Measurements from ENCODE around the gene MACROH2A1. TPM values are rescaled to one million over a fixed set of nuclear protein-coding genes. Genes with fewer than 3 reads are reported as not detected.

The MACROH2A1 gene
- total and polyA plus RNA-seq, 2 experiments from 2014 or later = 64.9 to 81.6 TPM

- no peak overlapping the region for H3K4me2 ChIP-seq
- peaks cover 75% of the 10 kb centered on the region for H3K36me3 Mint-ChIP-seq (ENCODE audit: low read depth)
Observed at GRCh38 chr5:135382981-135383380, 16.1 kb downstream of the MACROH2A1 start.

More at GRCh38 chr5:135382981-135383380, 16.1 kb downstream of the MACROH2A1 start:
- Mint-ChIP-seq H3K4me1 (no peaks in the 10 kb centered on the region), H3K27me3 (ENCODE audit: insufficient read depth, low read depth, poor library complexity) (peaks cover 1% of the 10 kb centered on the region), H3K27ac (no peak overlapping the region), H3K9me3 (no peaks in the 10 kb centered on the region), H3K4me3 (no peak overlapping the region)
- Histone ChIP-seq H3K27me3 (ENCODE audit: insufficient read depth) (no peaks in the 10 kb centered on the region), H3K4me3 (no peak overlapping the region), H3F3A (replicated peaks; ENCODE audit: low read depth) (no peaks in the 10 kb centered on the region), H2AFZ (no peak overlapping the region), H3K36me3 (ENCODE audit: insufficient read depth) (peaks cover 3% of the 10 kb centered on the region; the same call in 1 of the 2 replicates), H4K20me1 (replicated peaks; ENCODE audit: insufficient read depth) (peaks cover 13% of the 10 kb centered on the region), H3K9me2 (ENCODE audit: insufficient read depth) (no peaks in the 10 kb centered on the region), H3K27ac (ENCODE audit: low read depth) (no peak overlapping the region), H3K79me2 (replicated peaks; ENCODE audit: insufficient read depth) (no peaks in the 10 kb centered on the region; the same call in 1 of the 2 replicates), H3K4me1 (ENCODE audit: insufficient read depth) (no peaks in the 10 kb centered on the region)
- ATAC-seq (no peak), DNase-seq (ENCODE audit: low spot score) (no peak)
- no peak for TF ChIP-seq ETS1 (IDR thresholded peaks at IDR 0.05)
- TF ChIP-seq REST (IDR thresholded peaks at IDR 0.05; ENCODE audit: unreplicated experiment) = no peak
- TF ChIP-seq NANOG (IDR thresholded peaks at IDR 0.05; ENCODE audit: borderline replicate concordance) = no peak
- no peak for TF ChIP-seq JUNB (IDR thresholded peaks at IDR 0.05; ENCODE audit: unreplicated experiment)
- no peak for TF ChIP-seq POLR2AphosphoS5 (IDR thresholded peaks at IDR 0.05; ENCODE audit: low read depth)
- no peak for TF ChIP-seq ZNF331 (CRISPR knock-in tag; IDR thresholded peaks at IDR 0.05; ENCODE audit: low read depth)
- TF ChIP-seq EZH2phosphoT487 (IDR thresholded peaks at IDR 0.05; ENCODE audit: unreplicated experiment) = no peak

Measured in GM23338 (cell line).